Measurements from ENCODE around the gene ADCY1.

Gene ADCY1

DNA sequence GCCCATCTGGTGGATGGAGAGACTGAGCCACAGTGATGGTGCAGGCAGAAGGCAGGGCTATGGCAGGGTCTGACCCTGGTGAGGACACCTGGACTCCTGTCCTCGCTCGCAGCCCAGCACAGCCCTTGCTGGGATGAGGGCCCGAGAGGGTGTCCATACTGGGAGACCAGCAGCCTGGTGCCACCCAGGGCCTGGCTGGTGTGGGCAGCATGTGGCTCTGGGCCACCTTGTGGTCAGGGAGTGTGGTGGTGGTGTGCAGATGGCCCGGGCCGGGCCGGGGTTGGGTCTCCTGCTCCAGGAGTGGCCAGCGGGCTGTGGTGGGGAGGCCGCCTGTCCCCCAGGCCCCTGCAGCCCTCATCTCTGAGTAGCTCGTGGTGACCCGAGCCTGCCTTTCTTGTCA is 14.9 kb downstream of the ADCY1 start:
- Histone ChIP-seq H3K36me3 (ENCODE audit: insufficient read depth, low read length) (no peaks in the 10 kb centered on the region), H3K9me3 (ENCODE audit: low read depth, low read length) (no peaks in the 10 kb centered on the region), H3K9ac (ENCODE audit: insufficient read length) (no peak overlapping the region), H3K27ac (no peak overlapping the region), H3K4me3 (no peak overlapping the region)
- TF ChIP-seq POLR2AphosphoS5 (IDR thresholded peaks at IDR 0.05; ENCODE audit: borderline replicate concordance, low read depth, low read length): no peak
- TF ChIP-seq EZH2 (IDR thresholded peaks at IDR 0.05): no peak
- no peak for TF ChIP-seq FOXP2 (optimal IDR thresholded peaks at IDR 0.05; ENCODE audit: control extremely low read depth, extremely low read length, insufficient read depth)
- no peak for DNase-seq (ENCODE audit: low read depth, low spot score)

DNA sequence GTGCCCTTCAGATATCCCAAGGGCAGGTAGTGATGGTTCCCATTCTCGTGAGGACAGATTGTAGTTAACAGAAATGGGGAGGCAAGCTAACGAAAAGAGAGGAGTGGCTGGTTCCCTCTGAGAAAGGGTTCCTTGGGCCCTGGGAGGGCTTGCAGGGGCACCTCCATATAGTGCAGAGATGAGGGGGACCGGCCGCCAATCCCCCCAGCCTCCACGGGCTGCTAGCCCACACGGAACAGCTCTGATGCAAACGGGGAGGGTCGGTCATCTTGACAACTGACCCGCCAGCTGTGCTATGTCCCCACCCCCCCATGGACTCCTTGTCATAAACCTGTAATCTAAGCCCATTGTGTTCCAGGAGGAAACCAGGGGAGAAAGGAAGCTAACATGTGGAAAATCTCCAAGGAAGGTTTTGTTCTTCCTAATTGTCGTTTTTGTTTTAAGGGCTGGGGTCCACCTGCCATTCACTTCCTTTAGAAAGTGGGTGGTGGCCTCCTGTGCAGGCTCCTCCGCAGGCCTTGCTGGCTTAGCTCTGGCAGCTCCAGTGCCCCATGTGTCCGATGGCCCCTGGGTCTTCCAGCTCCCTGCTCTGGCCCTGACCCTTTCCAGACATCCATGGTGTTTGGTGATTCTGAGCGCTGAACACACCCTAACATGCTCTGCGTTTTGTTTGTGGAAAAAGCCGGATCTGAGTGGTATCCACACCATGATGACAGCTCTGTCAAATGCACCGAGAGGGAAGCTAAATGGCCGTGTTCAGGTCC is 15.9 kb downstream of the ADCY1 start:
- no peak overlapping the region for H3K4me3 ChIP-seq
- H3K9me3 ChIP-seq (ENCODE audit: low read depth, low read length): no peaks in the 10 kb centered on the region
- H3K36me3 ChIP-seq (ENCODE audit: insufficient read depth, low read length): no peaks in the 10 kb centered on the region
- no peak overlapping the region for H3K9ac ChIP-seq (ENCODE audit: insufficient read length)
- H3K27ac ChIP-seq: no peak overlapping the region
- no peak for TF ChIP-seq POLR2AphosphoS5 (IDR thresholded peaks at IDR 0.05; ENCODE audit: borderline replicate concordance, low read depth, low read length)
- TF ChIP-seq FOXP2 (optimal IDR thresholded peaks at IDR 0.05; ENCODE audit: control extremely low read depth, extremely low read length, insufficient read depth): no peak
- no peak for DNase-seq (ENCODE audit: low read depth, low spot score)

DNA sequence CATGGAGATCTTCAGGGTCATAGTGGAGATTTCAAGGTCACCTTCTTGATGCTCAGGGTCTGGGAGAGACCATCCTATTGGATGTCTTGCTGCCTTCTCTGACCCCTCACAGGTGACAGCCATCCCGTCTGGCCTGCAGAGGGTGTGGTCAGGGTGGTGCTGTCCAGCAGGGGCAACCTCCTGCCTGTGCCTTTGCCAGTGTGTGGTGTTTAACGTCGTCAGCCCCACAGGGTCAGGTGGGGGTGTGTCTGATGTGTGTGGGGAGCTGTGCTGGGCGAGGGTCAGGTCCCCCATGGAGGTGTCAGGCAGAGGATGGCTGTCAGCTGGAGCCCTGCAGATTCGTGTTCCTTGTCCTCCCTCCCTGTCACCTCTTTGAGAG is 16.5 kb downstream of the ADCY1 start:
- Histone ChIP-seq H3K9ac (ENCODE audit: insufficient read length) (no peak overlapping the region), H3K9me3 (ENCODE audit: low read depth, low read length) (no peaks in the 10 kb centered on the region), H3K4me3 (no peak overlapping the region), H3K36me3 (ENCODE audit: insufficient read depth, low read length) (no peaks in the 10 kb centered on the region), H3K27ac (no peak overlapping the region)
- DNase-seq (ENCODE audit: low read depth, low spot score): no peak
- no peak for TF ChIP-seq EZH2 (IDR thresholded peaks at IDR 0.05)
- TF ChIP-seq FOXP2 (optimal IDR thresholded peaks at IDR 0.05; ENCODE audit: control extremely low read depth, extremely low read length, insufficient read depth): no peak
- no peak for TF ChIP-seq POLR2AphosphoS5 (IDR thresholded peaks at IDR 0.05; ENCODE audit: borderline replicate concordance, low read depth, low read length)

DNA sequence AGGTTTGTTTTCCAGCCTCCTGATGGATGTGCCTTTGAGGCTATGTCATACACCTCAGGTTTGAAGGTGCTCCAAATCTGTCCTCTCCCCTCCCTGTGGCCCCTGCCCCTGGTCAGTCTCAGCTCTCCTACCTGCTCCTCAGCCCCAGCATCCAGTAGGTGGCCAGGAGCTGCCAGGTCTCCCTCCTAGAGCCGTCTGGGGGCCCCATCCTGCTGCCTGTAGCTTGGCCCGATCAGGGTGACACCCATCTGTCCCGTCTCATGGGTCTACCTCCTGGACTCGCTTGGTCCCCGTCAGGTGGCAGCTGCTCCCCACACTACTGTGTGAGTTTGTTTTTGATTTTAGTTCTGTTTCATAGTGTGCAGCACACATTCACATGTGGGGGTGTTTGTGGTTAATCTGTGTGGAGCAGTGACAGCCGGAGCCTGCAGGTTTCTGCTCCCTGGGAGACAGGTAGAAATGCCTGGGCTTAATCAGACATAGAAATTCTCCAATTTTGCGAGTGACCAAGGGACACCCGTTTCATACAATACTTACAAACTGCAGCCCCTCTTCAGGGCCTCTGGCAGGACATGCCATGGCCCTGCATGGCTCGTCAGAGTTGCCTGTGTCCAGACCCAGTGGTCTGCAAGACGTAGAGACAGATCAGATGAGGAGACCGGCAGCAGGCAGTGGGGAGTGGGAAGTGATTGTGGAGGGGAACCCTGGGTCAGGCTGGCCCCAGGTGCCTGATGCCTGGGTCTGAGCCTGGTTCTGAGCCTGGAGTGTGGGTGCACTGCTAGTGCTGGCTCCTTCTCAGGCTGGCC is 17.1 kb downstream of the ADCY1 start:
- Histone ChIP-seq H3K4me3 (no peak overlapping the region), H3K36me3 (ENCODE audit: insufficient read depth, low read length) (no peaks in the 10 kb centered on the region), H3K9ac (ENCODE audit: insufficient read length) (no peak overlapping the region), H3K27ac (no peak overlapping the region), H3K9me3 (ENCODE audit: low read depth, low read length) (no peaks in the 10 kb centered on the region)
- TF ChIP-seq EZH2 (IDR thresholded peaks at IDR 0.05): no peak
- TF ChIP-seq FOXP2 (optimal IDR thresholded peaks at IDR 0.05; ENCODE audit: control extremely low read depth, extremely low read length, insufficient read depth): no peak
- no peak for TF ChIP-seq POLR2AphosphoS5 (IDR thresholded peaks at IDR 0.05; ENCODE audit: borderline replicate concordance, low read depth, low read length)
- no peak for DNase-seq (ENCODE audit: low read depth, low spot score)

DNA sequence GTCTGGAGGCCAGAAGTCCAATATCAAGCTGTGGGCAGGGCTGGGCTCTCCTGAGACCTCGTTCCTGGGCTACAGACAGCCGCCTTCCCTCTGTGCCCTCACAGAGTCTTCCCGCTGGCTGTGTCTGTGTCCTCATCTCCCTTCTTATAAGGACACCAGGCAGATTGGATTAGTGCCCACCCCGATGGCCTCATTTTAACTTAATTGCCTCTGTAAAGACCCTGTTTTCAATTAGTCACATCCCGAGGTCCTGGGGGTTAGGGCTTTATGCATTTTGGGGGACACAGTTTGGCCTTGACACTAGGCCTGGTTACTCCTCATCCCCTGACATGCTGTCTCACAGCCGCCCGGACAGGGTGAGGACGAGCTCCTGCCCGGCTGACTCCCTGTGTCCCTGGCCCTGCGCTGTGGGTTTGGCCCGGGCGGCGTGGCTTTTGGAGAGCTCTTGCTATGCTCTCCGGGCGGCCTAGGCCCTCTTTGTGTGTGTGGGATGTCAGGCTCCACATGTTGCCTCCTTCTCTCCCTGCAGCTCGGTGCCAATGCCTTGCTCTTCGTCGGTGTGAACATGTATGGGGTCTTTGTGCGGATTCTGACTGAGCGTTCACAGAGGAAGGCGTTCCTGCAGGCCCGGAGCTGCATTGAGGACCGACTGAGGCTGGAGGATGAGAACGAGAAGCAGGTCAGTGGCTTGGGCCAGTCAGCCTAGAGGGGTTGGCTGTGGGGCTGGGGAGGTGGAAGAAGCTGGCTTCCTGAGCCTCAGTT is 18.2 kb downstream of the ADCY1 start:
- Histone ChIP-seq H3K9ac (ENCODE audit: insufficient read length) (no peak overlapping the region), H3K36me3 (ENCODE audit: insufficient read depth, low read length) (no peaks in the 10 kb centered on the region), H3K9me3 (ENCODE audit: low read depth, low read length) (no peaks in the 10 kb centered on the region), H3K4me3 (no peak overlapping the region), H3K27ac (no peak overlapping the region)
- no peak for DNase-seq (ENCODE audit: low read depth, low spot score)
- TF ChIP-seq EZH2 (IDR thresholded peaks at IDR 0.05): no peak
- no peak for TF ChIP-seq POLR2AphosphoS5 (IDR thresholded peaks at IDR 0.05; ENCODE audit: borderline replicate concordance, low read depth, low read length)
- no peak for TF ChIP-seq FOXP2 (optimal IDR thresholded peaks at IDR 0.05; ENCODE audit: control extremely low read depth, extremely low read length, insufficient read depth)

DNA sequence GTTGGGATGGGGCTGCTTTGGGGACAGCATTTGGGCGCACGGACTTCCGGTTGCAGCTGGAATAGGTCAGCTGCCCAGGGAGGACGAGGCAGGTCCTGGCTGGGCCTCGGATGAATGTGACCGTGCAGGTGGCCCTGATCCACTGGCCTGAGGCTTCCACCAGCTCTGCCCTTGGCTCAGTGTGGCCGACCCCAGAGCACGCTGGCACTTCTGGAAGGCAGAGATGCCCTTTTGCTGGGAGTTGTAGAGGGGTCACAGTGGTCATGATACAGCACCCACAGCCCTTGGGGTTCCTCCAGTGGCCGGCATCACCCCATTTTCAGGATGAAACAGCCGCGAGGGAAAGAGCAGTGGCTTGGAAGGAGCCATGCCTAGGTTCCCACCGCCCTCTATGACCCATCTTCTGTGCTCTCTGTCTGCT is 19.0 kb downstream of the ADCY1 start:
- Histone ChIP-seq H3K9me3 (ENCODE audit: low read depth, low read length) (no peaks in the 10 kb centered on the region), H3K27ac (no peak overlapping the region), H3K9ac (ENCODE audit: insufficient read length) (no peak overlapping the region), H3K4me3 (no peak overlapping the region), H3K36me3 (ENCODE audit: insufficient read depth, low read length) (no peaks in the 10 kb centered on the region)
- DNase-seq (ENCODE audit: low read depth, low spot score): no peak
- no peak for TF ChIP-seq EZH2 (IDR thresholded peaks at IDR 0.05)
- no peak for TF ChIP-seq FOXP2 (optimal IDR thresholded peaks at IDR 0.05; ENCODE audit: control extremely low read depth, extremely low read length, insufficient read depth)
- TF ChIP-seq POLR2AphosphoS5 (IDR thresholded peaks at IDR 0.05; ENCODE audit: borderline replicate concordance, low read depth, low read length): no peak

DNA sequence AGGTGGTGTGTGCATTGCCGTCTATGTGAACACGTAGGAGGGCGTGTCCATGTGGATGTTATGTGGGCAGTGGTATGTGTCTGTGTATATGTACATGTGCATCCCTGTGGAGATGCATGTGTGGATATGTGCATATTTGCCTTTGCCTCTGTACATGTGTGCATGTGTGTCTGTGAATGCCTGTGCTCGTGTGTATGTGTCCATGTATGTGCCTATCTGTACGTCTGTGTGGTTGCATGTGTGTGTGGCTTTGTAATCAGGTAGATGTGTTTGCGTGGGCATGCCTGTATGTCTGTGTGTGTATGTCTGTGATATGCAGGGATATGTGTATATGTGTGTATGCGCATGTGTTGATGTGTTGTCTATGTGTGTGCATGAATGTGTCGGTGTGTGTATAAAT is 19.7 kb downstream of the ADCY1 start:
- no peak overlapping the region for H3K27ac ChIP-seq
- TF ChIP-seq EZH2 (IDR thresholded peaks at IDR 0.05): no peak
- no peak for TF ChIP-seq FOXP2 (optimal IDR thresholded peaks at IDR 0.05; ENCODE audit: control extremely low read depth, extremely low read length, insufficient read depth)
- no peak for TF ChIP-seq POLR2AphosphoS5 (IDR thresholded peaks at IDR 0.05; ENCODE audit: borderline replicate concordance, low read depth, low read length)

More for the DNA sequence above, 19.7 kb downstream of the ADCY1 start:
- DNase-seq (ENCODE audit: low read depth, low spot score): no peak
- Histone ChIP-seq H3K4me3 (no peak overlapping the region), H3K9me3 (ENCODE audit: low read depth, low read length) (no peaks in the 10 kb centered on the region), H3K36me3 (ENCODE audit: insufficient read depth, low read length) (no peaks in the 10 kb centered on the region), H3K9ac (ENCODE audit: insufficient read length) (no peak overlapping the region)
